ENCODE data around the gene ZNF780B. TPM values are rescaled to one million over a fixed set of nuclear protein-coding genes. Genes with fewer than 3 reads are reported as not detected.

ZNF780B gene
- total RNA-seq, result 10 to 100 TPM; 29.5 to 35.2 (median 30.9) TPM
- polyA plus RNA-seq, result 15.3 TPM
- long read RNA-seq, donor 1, partial matches to known transcripts, result 0 of 4 reads
- long read RNA-seq, donor 1, other reads (novel, unspliced or antisense), result 4 of 4 reads
- long read RNA-seq, donor 2, partial matches to known transcripts, result 1 of 4 reads
- long read RNA-seq, donor 2, other reads (novel, unspliced or antisense), result 3 of 4 reads
- long read RNA-seq, donor 3, full-length matches to known transcripts, result 2 of 18 reads
- long read RNA-seq, donor 3, partial matches to known transcripts, result 6 of 18 reads
- long read RNA-seq, donor 3, other reads (novel, unspliced or antisense), result 10 of 18 reads
- long read RNA-seq, donor 4, partial matches to known transcripts, result 0 of 3 reads
- long read RNA-seq, donor 4, other reads (novel, unspliced or antisense), result 3 of 3 reads

GRCh38 chr19:40055832-40056504 is at the start of gene ZNF780B:
ZNF780B (minus strand) TSS chr19:40056231; CDS start chr19:40050332, 5,899 bp downstream.
- H3K4me3 ChIP-seq (ENCODE audit: low read length), result peak within 1 kb of the TSS; percentile 54
- DNase-seq (peak; percentile 52 to 78 (median 73)), ATAC-seq (peak; percentile 97 to 99)
- no peaks in the 10 kb centered on the region for H3K9me3 ChIP-seq (ENCODE audit: control insufficient read depth, low read length)
- peaks cover 2% of the 10 kb centered on the region for H3K4me1 ChIP-seq (ENCODE audit: control insufficient read depth, insufficient read depth, low read length)
- intact Hi-C loops (cut with DNase I), result loop anchor here in 1 of 4 donors (10.0 kb wide), 1 partner anchor 81 kb away; the partner anchor contains the start of gene PSMC4
- H3K27ac ChIP-seq (ENCODE audit: low read length), result peak within 1 kb of the TSS; percentile 53
- no peaks in the 10 kb centered on the region for H3K27me3 ChIP-seq (ENCODE audit: control insufficient read depth, insufficient read depth)
- under 1% methylated on average over 41 of the region's 41 CpGs for WGBS

- DNase-seq (no peak), ATAC-seq (no peak)
- intact Hi-C loops (cut with DNase I), result no loop called here
- H3K4me3 ChIP-seq (ENCODE audit: low read length), result no peak overlapping the region
- no peaks in the 10 kb centered on the region for H3K27me3 ChIP-seq (ENCODE audit: control insufficient read depth, insufficient read depth)
- no peak overlapping the region for H3K27ac ChIP-seq (ENCODE audit: low read length)
- H3K4me1 ChIP-seq (ENCODE audit: control insufficient read depth, insufficient read depth, low read length), result no peaks in the 10 kb centered on the region
- 52% methylated on average over 1 of the region's 1 CpG for WGBS
- no peaks in the 10 kb centered on the region for H3K9me3 ChIP-seq (ENCODE audit: control insufficient read depth, low read length)
Observed at GRCh38 chr19:40104754-40105153, 48.7 kb upstream of the ZNF780B start.

DNA sequence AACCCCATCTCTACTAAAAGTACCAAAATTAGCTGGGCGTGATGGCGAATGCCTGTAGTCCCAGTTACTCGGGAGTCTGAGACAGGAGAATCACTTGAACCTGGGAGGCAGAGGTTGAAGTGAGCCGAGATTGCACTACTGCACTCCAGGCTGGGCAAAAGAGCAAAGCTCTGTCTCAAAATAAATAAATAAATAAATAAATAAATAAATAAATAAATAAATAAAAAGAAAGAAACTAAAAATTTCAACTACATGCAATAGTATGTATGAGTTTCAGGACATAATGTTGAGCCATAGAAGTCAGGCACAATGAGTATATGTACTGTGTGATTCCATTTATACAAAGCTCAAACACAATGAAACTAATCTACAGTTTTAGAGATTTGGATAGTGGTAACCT is 47.6 kb upstream of the ZNF780B start:
- Histone ChIP-seq H3K4me1 (ENCODE audit: control insufficient read depth, insufficient read depth, low read length) (no peaks in the 10 kb centered on the region), H3K9me3 (ENCODE audit: control insufficient read depth, low read length) (no peaks in the 10 kb centered on the region), H3K27ac (ENCODE audit: low read length) (no peak overlapping the region), H3K27me3 (ENCODE audit: control insufficient read depth, insufficient read depth) (no peaks in the 10 kb centered on the region), H3K4me3 (ENCODE audit: low read length) (no peak overlapping the region)
- ATAC-seq (no peak), DNase-seq (no peak)
- 87% methylated on average over 4 of the region's 4 CpGs for WGBS
- intact Hi-C loops (cut with DNase I), result no loop called here

- ATAC-seq, result no peak
- Histone ChIP-seq H3K9me3 (ENCODE audit: control insufficient read depth, low read length) (no peaks in the 10 kb centered on the region), H3K27me3 (ENCODE audit: control insufficient read depth, insufficient read depth) (no peaks in the 10 kb centered on the region), H3K4me3 (ENCODE audit: low read length) (no peak overlapping the region), H3K4me1 (ENCODE audit: control insufficient read depth, insufficient read depth, low read length) (no peaks in the 10 kb centered on the region), H3K27ac (ENCODE audit: low read length) (no peak overlapping the region)
- intact Hi-C loops (cut with DNase I), result no loop called here
- DNase-seq, result no peak
- WGBS, result 76% methylated on average over 1 of the region's 1 CpG
Observed at GRCh38 chr19:40101813-40102212, 45.8 kb upstream of the ZNF780B start.

DNA sequence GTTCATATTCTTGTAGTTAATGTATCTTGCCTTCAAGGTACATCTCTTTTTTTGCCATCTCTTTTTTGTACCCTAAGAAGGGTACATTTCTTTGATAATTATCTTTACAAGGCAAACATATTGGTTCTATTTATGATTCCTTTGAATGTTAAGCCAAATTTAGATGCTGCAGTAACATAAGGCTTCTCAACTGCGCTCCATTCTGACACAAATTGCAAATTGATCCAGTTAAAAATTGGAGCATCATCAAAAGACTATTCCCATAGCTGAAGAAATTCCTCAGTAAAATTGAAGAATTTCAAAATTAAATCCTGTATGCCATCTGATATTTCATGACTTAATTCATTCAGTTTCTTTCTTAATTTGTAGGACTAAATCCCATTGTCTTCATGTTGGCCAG is 37.4 kb upstream of the ZNF780B start:
- Histone ChIP-seq H3K4me1 (ENCODE audit: control insufficient read depth, insufficient read depth, low read length) (peaks cover 2% of the 10 kb centered on the region), H3K9me3 (ENCODE audit: control insufficient read depth, low read length) (no peaks in the 10 kb centered on the region), H3K27me3 (ENCODE audit: control insufficient read depth, insufficient read depth) (no peaks in the 10 kb centered on the region), H3K27ac (ENCODE audit: low read length) (no peak overlapping the region), H3K4me3 (ENCODE audit: low read length) (no peak overlapping the region)
- WGBS, result 89% methylated on average over 1 of the region's 1 CpG
- DNase-seq (no peak), ATAC-seq (no peak)
- intact Hi-C loops (cut with DNase I), result no loop called here

GRCh38 chr19:40091205-40092129 is 35.4 kb upstream of the ZNF780B start:
- intact Hi-C loops (cut with DNase I), result no loop called here

DNA sequence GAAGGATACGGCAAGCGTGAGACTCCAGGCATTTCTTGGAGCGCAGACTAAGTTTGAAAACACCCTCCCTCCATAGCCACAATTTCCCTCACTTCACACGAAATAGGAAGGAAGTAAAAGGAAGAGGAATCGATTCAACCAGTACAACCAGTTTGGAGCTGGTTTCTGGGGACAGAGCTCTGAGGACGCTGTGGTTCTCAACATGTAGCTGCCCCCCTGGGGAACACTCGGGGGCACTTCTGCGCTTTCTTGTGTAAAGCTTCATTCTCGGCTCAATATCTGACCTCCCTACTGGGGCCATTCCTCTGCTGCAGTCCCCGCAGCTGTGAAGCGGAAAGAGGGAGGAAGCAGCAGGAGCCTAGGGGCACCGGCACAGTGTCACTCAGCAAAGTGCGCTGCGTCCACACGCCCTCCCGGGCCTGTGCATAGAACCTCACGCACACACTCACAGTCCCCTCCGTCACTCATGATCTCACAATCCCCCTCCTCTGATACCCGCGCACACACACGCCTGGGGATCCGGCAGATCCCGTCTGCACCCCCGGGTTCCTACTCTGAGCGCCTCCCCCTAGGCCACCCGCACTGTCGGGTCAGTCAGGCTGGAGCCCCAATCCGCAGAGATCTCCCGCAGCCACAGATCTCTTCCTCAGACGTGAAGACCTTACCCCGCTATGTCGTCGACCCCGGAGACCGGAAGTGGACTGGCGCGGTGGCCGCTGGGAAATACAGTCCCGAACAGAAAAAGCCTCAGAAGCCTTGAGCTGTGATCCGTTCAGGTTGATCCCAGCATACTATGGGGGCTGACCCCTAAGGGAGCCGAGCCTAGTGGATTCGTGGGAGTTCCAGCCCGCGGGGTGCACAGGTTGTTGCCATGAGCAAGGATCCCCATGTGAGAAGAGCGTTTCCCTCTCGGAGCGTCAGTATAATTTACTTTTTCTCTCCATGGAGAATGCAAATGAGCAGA is 34.5 kb upstream of the ZNF780B start, which contains the start of gene ZNF780A:
Gene ZNF780A, minus strand, starts transcription at position 703 of the 964 bp plus-strand sequence. CDS start 6,190 bp downstream, outside the sequence.
- Histone ChIP-seq H3K9me3 (ENCODE audit: control insufficient read depth, low read length) (no peaks in the 10 kb centered on the region), H3K27me3 (ENCODE audit: control insufficient read depth, insufficient read depth) (no peaks in the 10 kb centered on the region), H3K27ac (ENCODE audit: low read length) (peak within 1 kb of the TSS; percentile 76), H3K4me1 (ENCODE audit: control insufficient read depth, insufficient read depth, low read length) (peaks cover 2% of the 10 kb centered on the region), H3K4me3 (ENCODE audit: low read length) (peak within 1 kb of the TSS; percentile 70)
- under 1% methylated on average over 47 of the region's 47 CpGs for WGBS
- peak; percentile 82 to 91 (median 90) for DNase-seq
- intact Hi-C loops (cut with DNase I), result no loop called here
- peak; percentile 98 for ATAC-seq

More at GRCh38 chr19:40091205-40092129, 35.4 kb upstream of the ZNF780B start:
- peak overlapping the region; percentile 70 for H3K4me3 ChIP-seq (ENCODE audit: low read length)
- WGBS, result 43% methylated on average over 10 of the region's 10 CpGs
- peaks cover 2% of the 10 kb centered on the region for H3K4me1 ChIP-seq (ENCODE audit: control insufficient read depth, insufficient read depth, low read length)
- DNase-seq (no peak), ATAC-seq (no peak)
- H3K27ac ChIP-seq (ENCODE audit: low read length), result no peak overlapping the region
- no peaks in the 10 kb centered on the region for H3K27me3 ChIP-seq (ENCODE audit: control insufficient read depth, insufficient read depth)
- H3K9me3 ChIP-seq (ENCODE audit: control insufficient read depth, low read length), result no peaks in the 10 kb centered on the region

DNA sequence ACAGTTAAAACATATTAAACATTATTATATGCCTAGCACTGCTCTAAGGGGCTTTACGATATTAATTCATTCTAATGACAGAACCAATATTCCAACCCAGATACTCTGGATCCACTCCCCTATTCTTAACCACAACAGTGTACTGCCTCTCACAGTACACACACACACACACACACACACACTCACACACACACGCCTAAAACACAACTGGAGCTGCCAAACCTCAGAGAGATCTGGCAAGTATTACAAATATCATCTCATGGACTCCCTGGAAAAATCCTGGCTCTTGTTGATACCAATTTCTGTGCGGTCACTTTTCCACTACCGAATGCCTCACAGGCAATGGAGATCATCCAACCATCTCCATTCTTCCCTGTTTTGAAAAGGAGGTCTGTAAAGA is 33.4 kb upstream of the ZNF780B start:
- Histone ChIP-seq H3K9me3 (ENCODE audit: control insufficient read depth, low read length) (no peaks in the 10 kb centered on the region), H3K27ac (ENCODE audit: low read length) (no peak overlapping the region), H3K27me3 (ENCODE audit: control insufficient read depth, insufficient read depth) (no peaks in the 10 kb centered on the region), H3K4me3 (ENCODE audit: low read length) (peak overlapping the region; percentile 70), H3K4me1 (ENCODE audit: control insufficient read depth, insufficient read depth, low read length) (peaks cover 2% of the 10 kb centered on the region)
- 43% methylated on average over 4 of the region's 4 CpGs for WGBS
- intact Hi-C loops (cut with DNase I), result no loop called here
- DNase-seq, result peak in 2 of 3 donors; percentile 22 to 48
- peak; percentile 20 to 30 for ATAC-seq

DNA sequence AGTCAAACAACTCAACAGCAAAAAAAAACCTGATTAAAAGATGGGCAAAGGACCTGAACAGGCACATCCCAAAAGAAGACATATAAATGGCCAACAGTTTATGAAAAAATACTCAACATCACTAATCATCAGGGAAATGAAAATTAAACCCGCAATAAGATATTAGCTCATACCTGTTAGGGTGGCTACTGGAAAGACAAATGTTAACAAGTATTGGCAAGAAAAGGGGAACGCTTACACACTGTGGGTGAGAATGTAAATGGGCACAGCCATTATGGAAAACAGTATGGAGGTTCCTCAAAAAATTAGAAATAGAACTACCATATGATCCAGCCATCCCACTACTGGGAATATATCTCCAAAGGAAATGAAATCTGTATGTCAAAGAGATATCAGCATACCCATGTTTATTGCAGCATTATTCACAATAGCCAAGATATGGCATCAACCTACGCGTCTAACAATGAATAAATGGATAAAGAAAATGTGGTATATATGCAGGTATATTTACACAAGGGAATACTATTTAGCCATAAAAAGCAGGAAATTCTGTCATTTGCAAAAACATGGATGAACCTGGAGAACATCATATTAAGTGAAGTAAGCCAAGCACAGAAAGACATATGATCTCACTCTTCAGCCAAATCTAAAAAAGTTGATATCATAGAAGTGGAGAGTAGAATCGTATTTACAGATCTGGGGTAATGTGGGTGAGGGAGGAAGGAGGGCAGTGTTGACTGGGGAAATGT is 32.4 kb upstream of the ZNF780B start:
- 96% methylated on average over 5 of the region's 5 CpGs for WGBS
- ATAC-seq (no peak), DNase-seq (no peak)
- Histone ChIP-seq H3K4me1 (ENCODE audit: control insufficient read depth, insufficient read depth, low read length) (peaks cover 2% of the 10 kb centered on the region), H3K27me3 (ENCODE audit: control insufficient read depth, insufficient read depth) (no peaks in the 10 kb centered on the region), H3K4me3 (ENCODE audit: low read length) (no peak overlapping the region), H3K9me3 (ENCODE audit: control insufficient read depth, low read length) (no peaks in the 10 kb centered on the region), H3K27ac (ENCODE audit: low read length) (no peak overlapping the region)
- intact Hi-C loops (cut with DNase I), result no loop called here
